NK-92 (cell line): ENCODE results near the gene ABCC1.

Source experiments
- DNase-seq: peaks from one replicate; lab custom pipeline; 2025; ENCODE audit not compliant: unreplicated experiment; lab: John Stamatoyannopoulos, UW

The ABCC1 gene

DNA sequence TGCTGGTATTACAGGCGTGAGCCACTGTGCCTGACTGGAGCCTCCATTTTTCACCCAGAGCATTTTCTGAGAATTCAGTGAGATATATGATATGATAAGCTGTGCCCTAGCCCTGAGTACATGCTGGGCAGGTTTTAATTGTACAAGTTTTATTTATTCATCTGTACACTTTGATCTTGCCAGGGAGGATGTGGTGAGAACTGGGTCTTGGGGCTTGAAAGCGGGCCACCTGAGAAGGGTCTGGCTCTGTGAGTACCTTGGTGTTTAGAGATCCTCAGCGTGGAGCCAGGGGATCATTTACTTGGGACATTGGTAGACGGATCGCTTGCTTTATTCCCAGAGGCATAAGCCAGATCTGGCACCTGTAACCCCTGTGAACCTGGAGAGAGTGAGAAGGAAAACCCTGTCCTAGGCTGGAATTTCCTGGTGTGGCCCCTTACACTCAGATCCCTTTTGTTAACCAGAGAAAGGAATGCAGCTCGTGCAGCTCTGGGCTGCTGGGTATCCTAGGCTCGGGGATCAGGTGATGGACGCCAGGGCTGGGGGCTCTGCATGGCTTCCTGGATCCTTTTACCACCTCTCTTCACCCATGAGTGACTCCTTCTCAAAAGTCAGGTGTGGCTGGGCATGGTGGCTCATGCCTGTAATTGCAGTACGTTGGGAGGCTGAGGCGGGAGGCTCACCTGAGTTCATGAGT, 91.9 kb downstream of the ABCC1 start:
- DNase-seq = no peak

DNA sequence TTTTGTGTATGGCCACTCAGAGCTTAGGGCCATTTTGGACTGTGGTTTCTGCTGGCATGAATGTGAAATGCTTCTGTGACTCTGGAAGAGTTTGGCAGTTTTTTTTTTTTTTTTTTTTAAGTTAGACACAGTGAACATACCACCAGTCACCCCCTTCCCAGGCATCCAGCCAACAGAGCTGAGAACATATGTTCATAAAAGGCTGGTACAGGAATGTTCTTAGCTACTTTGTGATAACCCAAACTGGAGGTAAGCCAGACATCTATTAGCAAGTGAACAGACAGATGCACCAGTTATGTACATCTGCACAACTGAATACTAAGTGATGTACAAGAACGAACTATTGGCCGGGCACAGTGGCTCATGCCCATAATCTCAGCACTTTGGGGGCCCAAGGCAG, 92.7 kb downstream of the ABCC1 start:
- no peak for DNase-seq

GRCh38 chr16:16045296-16045695, 95.9 kb downstream of the ABCC1 start:
- no peak for DNase-seq

- no peak for DNase-seq
Measured at GRCh38 chr16:16045879-16046278, 96.5 kb downstream of the ABCC1 start.

DNA sequence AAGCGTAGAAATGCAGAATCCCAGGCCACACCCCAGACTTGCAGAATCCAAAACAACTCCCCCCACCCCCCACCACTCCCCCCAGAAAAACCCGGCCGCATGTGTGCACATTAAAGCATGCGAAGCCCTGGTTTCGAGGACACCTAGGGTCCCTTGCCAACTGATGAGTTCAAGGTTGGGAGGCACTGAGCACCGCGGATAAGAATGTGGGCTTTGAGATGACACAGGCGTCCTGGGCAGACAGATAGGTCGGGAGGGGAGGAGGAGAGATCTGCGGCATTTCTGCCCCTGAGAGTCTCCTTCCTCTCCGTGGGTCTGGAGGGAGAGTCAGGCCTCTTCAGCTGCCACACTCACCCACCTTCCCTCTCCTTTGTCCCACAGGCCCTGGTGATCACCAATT, 98.3 kb downstream of the ABCC1 start:
- DNase-seq = no peak

DNA sequence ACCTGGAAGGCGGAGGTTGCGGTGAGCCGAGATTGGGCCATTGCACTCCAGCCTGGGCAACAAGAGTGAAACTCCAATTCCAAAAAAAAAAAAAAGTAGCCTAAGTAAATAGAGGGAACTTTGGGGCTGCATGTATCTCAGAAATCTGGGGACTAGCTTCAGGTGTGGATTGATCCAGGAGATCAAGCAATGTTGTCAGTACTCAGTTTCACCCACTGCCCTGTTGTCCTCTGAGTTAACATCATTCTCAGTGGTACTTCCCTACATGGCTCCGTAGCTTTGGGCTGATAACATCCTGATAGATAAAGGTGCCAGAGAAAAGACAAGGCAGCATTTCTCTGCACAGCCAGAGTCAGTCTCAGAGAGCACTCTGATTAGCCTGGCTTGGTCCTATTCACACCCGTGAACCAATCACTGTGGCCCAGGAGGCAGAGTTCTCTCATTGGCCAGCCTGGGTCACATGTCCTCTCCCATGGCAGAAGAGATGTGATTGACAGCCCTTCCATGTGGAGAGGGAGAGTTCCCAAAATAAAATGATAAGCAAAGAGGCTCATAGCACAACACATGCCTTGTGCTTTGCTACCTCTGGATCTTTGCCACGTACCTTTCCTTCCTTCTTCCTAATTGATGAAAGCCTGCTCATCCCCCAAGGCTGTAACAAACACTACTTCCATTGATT, 99.6 kb downstream of the ABCC1 start:
- no peak for DNase-seq

DNA sequence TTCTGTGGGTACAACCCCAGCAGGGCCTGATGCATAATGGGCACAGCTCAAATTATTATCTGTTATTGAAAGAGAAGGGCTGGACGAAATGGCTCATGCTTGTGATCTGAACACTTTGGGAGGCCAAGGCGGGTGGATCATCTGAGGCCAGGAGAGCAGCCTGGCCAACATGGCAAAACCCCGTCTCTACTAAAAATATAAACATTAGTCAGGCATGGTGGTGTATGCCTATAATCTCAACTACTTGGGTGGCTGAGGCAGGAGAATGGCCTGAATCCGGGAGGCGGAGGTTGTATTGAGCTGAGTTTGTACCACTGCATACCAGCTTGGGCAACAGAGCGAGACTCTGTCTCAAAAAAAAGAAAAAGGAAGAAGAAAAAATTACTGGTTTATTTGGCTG, 100.7 kb downstream of the ABCC1 start:
- DNase-seq = no peak

- no peak for DNase-seq
Measured at GRCh38 chr16:16051132-16051531, 101.7 kb downstream of the ABCC1 start.

- DNase-seq = no peak
Measured at GRCh38 chr16:16052916-16053315, 103.5 kb downstream of the ABCC1 start.

GRCh38 chr16:16057102-16057501, 107.7 kb downstream of the ABCC1 start:
- no peak for DNase-seq

- DNase-seq = no peak
Measured at GRCh38 chr16:16059160-16059559, 109.7 kb downstream of the ABCC1 start.

GRCh38 chr16:16059895-16060590, 110.6 kb downstream of the ABCC1 start:
- no peak for DNase-seq

DNA sequence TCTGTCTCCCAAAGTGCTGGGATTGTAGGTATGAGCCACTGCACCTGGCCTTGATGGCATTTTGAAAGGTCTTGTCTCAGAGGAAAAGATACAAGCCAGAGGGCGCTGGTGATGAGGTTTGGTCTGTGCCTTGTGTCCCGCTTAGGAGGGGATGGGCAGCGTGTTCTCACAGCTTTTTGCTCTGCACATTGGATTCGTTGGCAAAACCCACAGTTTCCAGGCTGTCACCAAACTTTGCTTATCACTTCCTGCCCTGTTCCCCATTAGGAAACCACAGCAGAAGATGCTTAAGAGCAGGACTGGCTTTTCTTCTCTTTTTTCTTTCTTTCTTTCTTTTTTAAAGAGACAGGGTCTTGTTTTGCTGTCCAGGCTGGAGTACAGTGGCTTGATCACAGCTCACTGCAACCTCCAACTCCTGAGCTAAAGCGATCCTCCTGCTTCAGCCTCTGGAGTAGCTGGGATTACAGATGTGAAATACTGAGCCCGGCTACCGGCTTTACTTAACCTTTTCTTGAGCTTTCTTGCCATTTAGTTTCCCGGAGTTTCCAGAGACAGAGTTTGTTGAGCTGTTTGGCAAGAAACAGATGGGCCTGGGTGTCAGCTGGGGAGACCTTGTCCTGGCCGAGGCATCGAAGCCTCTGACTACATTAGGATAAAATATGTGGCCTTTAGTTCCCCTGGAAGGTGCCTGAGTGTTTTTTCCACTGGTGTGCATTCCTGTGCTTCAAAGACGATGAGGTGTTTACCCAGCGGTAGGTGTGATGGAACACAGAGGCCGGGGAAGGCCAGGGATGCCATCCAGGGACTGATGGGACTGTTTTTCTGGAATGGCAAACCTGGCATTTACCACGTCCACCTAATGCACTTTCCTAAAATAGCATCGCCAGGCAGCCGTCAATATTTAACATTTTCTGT, 112.9 kb downstream of the ABCC1 start:
- no peak for DNase-seq

GRCh38 chr16:16063683-16064082, 114.3 kb downstream of the ABCC1 start:
- no peak for DNase-seq

DNA sequence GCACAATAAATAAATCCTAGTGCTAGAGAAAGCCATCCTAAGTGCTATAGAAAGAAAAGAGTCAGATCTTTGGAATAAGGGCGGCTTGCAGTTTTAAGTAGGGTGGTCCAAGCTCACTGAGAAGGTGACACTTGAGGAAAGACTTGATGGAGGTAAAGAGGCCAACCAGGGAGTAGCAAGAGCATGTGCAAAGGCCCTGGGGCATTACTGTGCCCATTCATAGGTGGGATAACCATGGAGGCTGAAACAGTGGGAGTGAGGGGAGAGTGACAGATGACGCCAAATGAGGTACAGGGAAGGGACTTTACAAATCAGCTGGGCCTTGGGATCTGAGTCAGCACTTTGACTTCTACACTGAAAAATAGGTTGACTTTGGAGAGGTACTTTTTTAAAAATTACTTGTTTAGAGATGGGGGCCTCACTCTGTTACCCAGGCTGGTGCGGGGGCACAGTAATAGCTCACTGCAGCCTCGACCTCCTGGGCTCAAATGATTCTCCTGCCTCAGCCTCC, 115.5 kb downstream of the ABCC1 start:
- no peak for DNase-seq

DNA sequence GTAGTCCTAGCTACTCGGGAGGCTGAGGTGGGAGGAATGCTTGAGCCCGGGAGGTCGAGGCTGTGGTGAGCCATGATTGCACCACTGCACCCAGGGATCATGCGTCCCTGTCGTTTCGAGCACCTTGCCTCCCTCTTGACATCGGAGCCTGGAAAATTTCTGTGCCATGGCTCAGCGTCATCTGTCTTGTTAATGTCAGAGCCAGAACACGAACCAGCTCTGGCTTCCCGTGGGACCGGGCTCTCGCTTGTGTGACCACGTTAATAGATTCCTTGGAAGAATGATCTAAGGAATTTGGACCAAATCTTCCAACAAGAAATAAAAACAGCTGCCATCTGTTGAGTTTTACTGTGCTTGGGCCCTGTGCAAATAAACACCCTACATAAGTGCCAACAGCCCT, 117.7 kb downstream of the ABCC1 start:
- no peak for DNase-seq

DNA sequence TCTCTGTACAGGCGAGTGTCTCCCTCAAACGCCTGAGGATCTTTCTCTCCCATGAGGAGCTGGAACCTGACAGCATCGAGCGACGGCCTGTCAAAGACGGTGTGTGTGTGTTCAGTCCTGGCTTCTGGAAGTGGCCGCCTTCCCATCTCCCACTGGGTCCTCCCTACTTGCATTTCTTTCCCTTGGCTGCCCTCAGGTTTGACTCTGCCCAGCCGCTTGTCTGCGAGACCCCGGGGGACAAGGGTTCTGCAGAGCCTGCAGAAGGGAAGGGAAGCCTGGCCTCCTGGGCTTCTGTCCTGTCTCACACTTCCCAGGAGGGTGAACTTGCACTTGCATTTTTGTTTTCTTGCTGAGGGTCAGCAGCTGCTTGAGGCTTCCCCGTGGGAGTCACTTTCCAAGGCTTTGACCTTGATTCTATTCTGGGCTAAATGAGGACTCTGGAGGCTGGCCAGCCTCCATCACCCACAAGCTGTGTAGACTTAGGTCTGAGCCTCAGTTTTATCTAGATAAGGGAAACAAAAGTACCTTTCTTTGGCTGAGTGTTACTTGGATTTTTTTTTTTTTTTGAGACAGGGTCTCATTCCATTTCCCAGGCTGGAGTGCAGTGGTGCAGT, 122.3 kb downstream of the ABCC1 start:
- DNase-seq = no peak

DNA sequence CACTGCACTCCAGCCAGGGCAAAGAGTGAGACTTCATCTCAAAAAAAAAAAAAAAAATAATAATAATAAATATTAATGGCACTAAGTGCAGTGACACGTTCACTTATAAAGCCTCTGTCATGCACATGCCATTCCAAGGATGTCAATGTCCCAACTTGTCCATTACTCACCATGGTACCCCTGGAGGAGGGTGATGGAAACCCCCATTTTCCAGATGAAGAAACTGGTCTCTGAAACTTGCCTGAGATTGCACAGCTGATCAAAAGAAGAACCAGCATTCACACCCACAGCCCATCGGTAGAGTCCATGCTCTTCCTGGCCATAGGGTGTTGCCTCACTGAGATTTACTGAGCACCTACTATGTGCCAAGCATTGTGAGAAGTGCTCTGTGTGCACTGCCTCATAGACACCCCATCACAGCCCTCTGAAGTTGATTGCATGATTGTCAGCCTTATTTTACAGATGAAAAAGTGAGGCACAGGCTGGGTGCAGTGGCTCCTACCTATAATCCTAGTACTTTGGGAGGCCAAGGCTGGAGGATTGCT, 123.7 kb downstream of the ABCC1 start:
- no peak for DNase-seq

DNA sequence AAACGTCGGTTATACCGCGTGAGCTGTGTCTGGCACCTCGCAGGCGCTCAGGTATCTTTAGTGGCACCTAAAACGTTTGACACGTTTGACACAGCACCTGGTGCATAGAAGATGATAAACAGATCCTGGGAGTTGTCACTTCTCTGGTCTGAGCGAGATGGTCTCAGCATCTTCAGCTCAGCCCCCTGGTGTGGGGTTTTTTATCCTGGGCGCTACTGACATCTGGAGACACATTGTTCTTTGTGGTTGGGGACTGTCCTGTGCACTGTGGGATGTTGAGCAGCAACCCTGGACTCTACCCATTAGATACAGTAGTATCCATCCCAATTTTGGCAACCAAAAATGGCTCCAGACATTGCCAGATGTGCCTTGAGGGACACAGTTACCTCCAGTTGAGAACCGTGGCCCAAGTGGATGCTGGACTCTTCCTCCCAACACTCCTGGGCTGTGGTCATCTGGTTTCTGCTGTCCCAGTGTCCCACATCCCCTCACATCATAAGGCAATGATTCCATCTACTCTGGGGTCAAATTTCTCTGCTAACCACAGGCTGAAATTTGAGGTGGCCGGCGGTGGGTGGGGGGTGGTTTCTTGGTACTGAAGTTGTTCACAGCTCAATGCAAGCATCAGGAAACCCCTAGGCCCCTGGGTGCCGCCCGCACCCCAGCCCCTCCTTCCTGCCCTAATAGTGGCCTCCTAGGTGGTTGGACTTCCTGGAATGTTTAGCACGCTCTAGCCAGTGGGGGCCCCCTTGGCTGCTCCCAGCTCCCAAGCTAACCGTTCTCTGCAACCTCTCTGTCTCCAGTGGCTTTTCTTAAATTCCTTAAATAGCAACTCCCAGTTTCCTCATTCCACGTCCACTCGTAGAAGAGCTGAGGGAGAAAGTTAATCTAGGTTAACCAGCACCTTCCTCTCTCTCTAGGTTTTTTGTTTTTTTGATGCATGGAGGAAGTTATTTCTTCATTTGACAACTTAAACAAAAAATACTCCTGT, 124.8 kb downstream of the ABCC1 start:
- no peak for DNase-seq
